ENCODE data around the gene PRG3. TPM values are rescaled to one million over a fixed set of nuclear protein-coding genes. Genes with fewer than 3 reads are reported as not detected.
A peak's percentile ranks its signal among the peaks of the same experiment; 100 is the strongest.

Gene PRG3
- total and polyA plus RNA-seq, 2 of the 13 experiments (the other 11 are each of a cell fraction or from before 2014, with no cell fraction given), result not detected

- Histone ChIP-seq H3K9me3 (ENCODE audit: low read length) (no peaks in the 10 kb centered on the region), H3K4me3 (replicated peaks in 1 of 3; ENCODE audit: insufficient read depth in 1 of 3, low read depth in 2 of 3, low read length in 3 of 3) (peak overlapping the region; percentile 61 to 85 (median 80)), H3K27me3 (ENCODE audit: control insufficient read depth in 1 of 2, insufficient read depth in 2 of 2, low read length in 2 of 2) (peaks cover 0 to 10% of the 10 kb centered on the region in 2 experiments; a peak in 2 of 5 replicates), H3K4me1 (ENCODE audit: insufficient read depth, low read length) (peaks cover 44% of the 10 kb centered on the region), H3K27ac (ENCODE audit: extremely low read length, insufficient read depth, low read length) (peak overlapping the region; percentile 50), H3K4me2 (ENCODE audit: low read depth, low read length) (peak overlapping the region; percentile 95), H3K9ac (ENCODE audit: insufficient read depth, low read depth, low read length) (peak overlapping the region; percentile 77), H3K36me3 (replicated peaks in 1 of 2; ENCODE audit: control insufficient read depth in 1 of 2, insufficient read depth in 2 of 2, low read length in 2 of 2) (peaks cover 17 to 26% of the 10 kb centered on the region in 2 experiments), H3K79me2 (ENCODE audit: insufficient read depth, low read length) (peaks cover 32% of the 10 kb centered on the region), H4K20me1 (ENCODE audit: insufficient read depth, low read length) (no peaks in the 10 kb centered on the region), H2AFZ (ENCODE audit: low read length) (peak overlapping the region; percentile 99)
- POLR2A ChIA-PET, result interaction anchor here (0.6 to 3.4 kb wide), 13 partner anchors 10 to 304 kb away, joined by 3 to 65 read pairs (median 3); partner anchors contain the start of genes SERPING1 and TNKS1BP1
- FAIRE-seq, result no peak
- intact Hi-C loops (cut with micrococcal nuclease; ENCODE audit: unreplicated experiment), result loop anchor here (5.0 kb wide), 1 partner anchor 44 kb away; no protein-coding TSS in a partner anchor
- TF ChIP-seq DMAP1 (CRISPR knock-in tag; IDR thresholded peaks at IDR 0.05), result no peak
- TF ChIP-seq ZBTB37 (CRISPR knock-in tag; IDR thresholded peaks at IDR 0.05), result no peak
- TF ChIP-seq BRCA1 (CRISPR knock-in tag; IDR thresholded peaks at IDR 0.05), result no peak
- TF ChIP-seq SNAPC5 (CRISPR knock-in tag; IDR thresholded peaks at IDR 0.05; ENCODE audit: borderline replicate concordance), result 0 out of 2 replicates have a peak, but pooled peaks have one; percentile 42
- no peak for TF ChIP-seq SMAD3 (CRISPR knock-in tag; IDR thresholded peaks at IDR 0.05)
- no peak for TF ChIP-seq ZNF574 (CRISPR knock-in tag; IDR thresholded peaks at IDR 0.05)
- TF ChIP-seq LCORL (IDR thresholded peaks at IDR 0.05), result no peak
- no peak for TF ChIP-seq LCORL (CRISPR knock-in tag; IDR thresholded peaks at IDR 0.05)
- TF ChIP-seq, protein P1, sequence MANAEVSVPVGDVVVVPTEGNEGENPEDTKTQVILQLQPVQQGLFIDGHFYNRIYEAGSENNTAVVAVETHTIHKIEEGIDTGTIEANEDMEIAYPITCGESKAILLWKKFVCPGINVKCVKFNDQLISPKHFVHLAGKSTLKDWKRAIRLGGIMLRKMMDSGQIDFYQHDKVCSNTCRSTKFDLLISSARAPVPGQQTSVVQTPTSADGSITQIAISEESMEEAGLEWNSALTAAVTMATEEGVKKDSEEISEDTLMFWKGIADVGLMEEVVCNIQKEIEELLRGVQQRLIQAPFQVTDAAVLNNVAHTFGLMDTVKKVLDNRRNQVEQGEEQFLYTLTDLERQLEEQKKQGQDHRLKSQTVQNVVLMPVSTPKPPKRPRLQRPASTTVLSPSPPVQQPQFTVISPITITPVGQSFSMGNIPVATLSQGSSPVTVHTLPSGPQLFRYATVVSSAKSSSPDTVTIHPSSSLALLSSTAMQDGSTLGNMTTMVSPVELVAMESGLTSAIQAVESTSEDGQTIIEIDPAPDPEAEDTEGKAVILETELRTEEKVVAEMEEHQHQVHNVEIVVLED (CRISPR knock-in tag; IDR thresholded peaks at IDR 0.05; ENCODE audit: borderline replicate concordance), result 0 out of 2 replicates have a peak, but pooled peaks have one; percentile 9
- TF ChIP-seq, protein P2, sequence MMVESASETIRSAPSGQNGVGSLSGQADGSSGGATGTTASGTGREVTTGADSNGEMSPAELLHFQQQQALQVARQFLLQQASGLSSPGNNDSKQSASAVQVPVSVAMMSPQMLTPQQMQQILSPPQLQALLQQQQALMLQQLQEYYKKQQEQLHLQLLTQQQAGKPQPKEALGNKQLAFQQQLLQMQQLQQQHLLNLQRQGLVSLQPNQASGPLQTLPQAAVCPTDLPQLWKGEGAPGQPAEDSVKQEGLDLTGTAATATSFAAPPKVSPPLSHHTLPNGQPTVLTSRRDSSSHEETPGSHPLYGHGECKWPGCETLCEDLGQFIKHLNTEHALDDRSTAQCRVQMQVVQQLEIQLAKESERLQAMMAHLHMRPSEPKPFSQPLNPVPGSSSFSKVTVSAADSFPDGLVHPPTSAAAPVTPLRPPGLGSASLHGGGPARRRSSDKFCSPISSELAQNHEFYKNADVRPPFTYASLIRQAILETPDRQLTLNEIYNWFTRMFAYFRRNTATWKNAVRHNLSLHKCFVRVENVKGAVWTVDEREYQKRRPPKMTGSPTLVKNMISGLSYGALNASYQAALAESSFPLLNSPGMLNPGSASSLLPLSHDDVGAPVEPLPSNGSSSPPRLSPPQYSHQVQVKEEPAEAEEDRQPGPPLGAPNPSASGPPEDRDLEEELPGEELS (CRISPR knock-in tag; IDR thresholded peaks at IDR 0.05), result peak; percentile 19; the same call in 1 of the 2 replicates
- ATAC-seq, result peak; percentile 7
- in situ Hi-C loops (cut with HindIII; ENCODE audit: extremely low pct_ligation_motif_present, low pct_unique_long_range_greater_than_20kb), result no loop called here
- CTCF ChIA-PET (ENCODE audit: low intra/inter-chr PET ratio, low total read pairs), result no interaction called here
- TSS peak; percentile 85 for BruUV-seq (replicated peaks)
- WGBS (ENCODE audit: low lambda C conversion rate), result 30% methylated on average over 10 of the region's 12 CpGs
- DNase-seq (ENCODE audit: low spot score), result no peak
Measured at GRCh38 chr11:57336111-57336666, 44.8 kb downstream of the PRG3 start.

All from HepG2 (cell line).